Transverse colon (tissue), 3 donors: ENCODE data around the gene ATCAY.

ENCODE experiments used
- CTCF ChIP-seq, 5 experiments: fragments of 200-600 bp in 3 of 5; fragments of 450-650 bp in 2 of 5; sonication (generic) in 3 of 5; IDR thresholded peaks; 1 replicate in 2 of 5; 2 replicates in 3 of 5; pipeline ENCODE4 v1.5.1; 2016 to 2017; ENCODE audit warnings: antibody characterized with exemption in 5 of 5, inconsistent platforms in 3 of 5, mild to moderate bottlenecking in 2 of 5, moderate library complexity in 1 of 5
- POLR2A ChIP-seq: fragments of 450-650 bp; IDR thresholded peaks from one replicate; pipeline ENCODE4 v1.6.1; 2016; ENCODE audit warnings: antibody characterized with exemption, mild to moderate bottlenecking, moderate library complexity

- TF ChIP-seq CTCF (IDR thresholded peaks at IDR 0.05) (no peak), POLR2A (no peak)
Observed at GRCh38 chr19:3955688-3956087, 75.2 kb downstream of the ATCAY start.
